Breast epithelium (tissue), 3 donors: ENCODE results near the gene TM9SF2.

Source experiments
- POLR2A ChIP-seq: fragments of 450-650 bp; IDR thresholded peaks from one replicate; pipeline ENCODE4 v1.6.1; 2016; ENCODE audit warnings: antibody characterized with exemption, mild to moderate bottlenecking, moderate library complexity
- POLR2AphosphoS5 ChIP-seq, 3 donors: sonication (generic); formaldehyde crosslinking; IDR thresholded peaks; one replicate each; pipeline ENCODE4 v1.6.1; 2017; ENCODE audit warnings: antibody characterized with exemption in 3 of 3

DNA sequence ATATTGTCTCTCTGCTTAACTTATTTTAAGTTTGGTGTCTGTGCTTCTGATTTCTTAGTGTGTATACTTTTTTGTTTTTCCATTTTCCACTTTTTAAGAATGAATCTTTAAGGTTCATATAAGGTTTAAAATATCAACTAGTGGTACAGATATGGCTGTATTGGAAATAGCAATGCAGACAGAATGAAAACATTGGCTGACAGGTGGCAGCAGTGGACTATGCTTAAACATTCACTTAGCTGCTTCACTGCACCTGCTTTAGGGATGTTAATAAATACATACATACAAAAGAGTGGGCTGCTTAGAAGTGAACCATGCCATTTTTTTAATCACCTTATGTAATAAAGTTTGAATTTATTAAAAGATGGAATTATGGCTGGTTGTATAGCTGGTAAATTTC, 27.3 kb downstream of the TM9SF2 start:
- no peak for TF ChIP-seq POLR2AphosphoS5 (IDR thresholded peaks at IDR 0.05)
- no peak for TF ChIP-seq POLR2A
